H1 (cell line): Measurements from ENCODE around the gene OR8G5. TPM values are rescaled to one million over a fixed set of nuclear protein-coding genes. Genes with fewer than 3 reads are reported as not detected.

Source experiments
- CHD7 ChIP-seq: fragments of 300-600 bp; sonication (generic); IDR thresholded peaks from 2 replicates; pipeline ENCODE4 v1.7.1; 2012; ENCODE audit warnings: low read length, moderate library complexity, mild to moderate bottlenecking, inconsistent platforms; ENCODE audit not compliant: insufficient replicate concordance
- CREB1 ChIP-seq: IDR thresholded peaks from 2 replicates; pipeline ENCODE4 v1.6.1; 2012; ENCODE audit warnings: inconsistent platforms
- E2F6 ChIP-seq: IDR thresholded peaks from 2 replicates; pipeline ENCODE4 v1.6.1; 2012; ENCODE audit warnings: inconsistent platforms
- EGR1 ChIP-seq: IDR thresholded peaks from 2 replicates; pipeline ENCODE4 v1.6.1; 2011; ENCODE audit warnings: low read depth, low read length, borderline replicate concordance
- POLR2A ChIP-seq, 2 experiments: IDR thresholded peaks; 1 replicate in 1 of 2; 2 replicates in 1 of 2; pipeline ENCODE4 v1.6.1; 2011; ENCODE audit warnings: low read depth in 2 of 2, low read length in 2 of 2, mild to moderate bottlenecking in 2 of 2; ENCODE audit errors: control extremely low read depth in 1 of 2
- polyA plus RNA-seq, 7 experiments: library from polyadenylated mRNA; depleted of rRNA in 3 of 7; stranded (reverse) in 5 of 7; unstranded in 2 of 7; fragments of >200 nt in 5 of 7; fragments of 200-250 nt in 2 of 7; gene quantifications; 1 replicate in 5 of 7; 2 replicates in 1 of 7; 4 replicates in 1 of 7; pipeline versions ENCODE4 v1.2.1 to v1.2.3, GENCODE V29; 2011 to 2013; ENCODE audit warnings: missing spikeins in 2 of 7, mixed read lengths in 2 of 7
- total RNA-seq: library from RNA; stranded (reverse); fragmentation: NEBNext Ultra II Directional; extraction: Animal tissue kit (Norgen Biotek cat#: 25700); gene quantifications from 2 replicates; pipeline ENCODE4 v1.2.1, GENCODE V29; 2021

Gene OR8G5
- total and polyA plus RNA-seq, 2 of the 8 experiments (the other 6 are each of a cell fraction or from before 2014, with no cell fraction given), result not detected

GRCh38 chr11:124285610-124286344, 29.6 kb downstream of the OR8G5 start (continued):
- TF ChIP-seq CHD7 (no peak), E2F6 (no peak), CREB1 (no peak), EGR1 (no peak), POLR2A (IDR thresholded peaks at IDR 0.05; ENCODE audit: control extremely low read depth in 1 of 2, low read depth in 2 of 2, low read length in 2 of 2) (no peak)
